Measurements from ENCODE around the gene CXCR6.

The CXCR6 gene

GRCh38 chr3:45943207-45943846 lies at the start of gene CXCR6:
Gene CXCR6, plus strand, starts transcription at chr3:45943464. Its CDS starts 3,018 bp downstream, at chr3:45946482.
- no peak for DNase-seq (ENCODE audit: low read depth, low spot score)

- no peak for DNase-seq (ENCODE audit: low read depth, low spot score)
Observed at GRCh38 chr3:45894015-45894414, 49.2 kb upstream of the CXCR6 start.

GRCh38 chr3:45895686-45896468 lies 47.4 kb upstream of the CXCR6 start:
- DNase-seq (ENCODE audit: low read depth, low spot score) = no peak

- DNase-seq (ENCODE audit: low read depth, low spot score) = no peak
Observed at GRCh38 chr3:45896956-45897355, 46.3 kb upstream of the CXCR6 start.

- no peak for DNase-seq (ENCODE audit: low read depth, low spot score)
Observed at GRCh38 chr3:45904931-45905330, 38.3 kb upstream of the CXCR6 start.

- DNase-seq (ENCODE audit: low read depth, low spot score) = no peak
Observed at GRCh38 chr3:45905755-45906154, 37.5 kb upstream of the CXCR6 start.

GRCh38 chr3:45906681-45907407 lies 36.4 kb upstream of the CXCR6 start:
- no peak for DNase-seq (ENCODE audit: low read depth, low spot score)

GRCh38 chr3:45907769-45908705 lies 35.2 kb upstream of the CXCR6 start:
- DNase-seq (ENCODE audit: low read depth, low spot score) = no peak

GRCh38 chr3:45908761-45909160 lies 34.5 kb upstream of the CXCR6 start:
- DNase-seq (ENCODE audit: low read depth, low spot score) = no peak

GRCh38 chr3:45909542-45909941 lies 33.7 kb upstream of the CXCR6 start:
- no peak for DNase-seq (ENCODE audit: low read depth, low spot score)

GRCh38 chr3:45910892-45911291 lies 32.4 kb upstream of the CXCR6 start:
- no peak for DNase-seq (ENCODE audit: low read depth, low spot score)

- DNase-seq (ENCODE audit: low read depth, low spot score) = no peak
Observed at GRCh38 chr3:45911511-45912226, 31.6 kb upstream of the CXCR6 start.

- no peak for DNase-seq (ENCODE audit: low read depth, low spot score)
Observed at GRCh38 chr3:45912435-45912834, 30.8 kb upstream of the CXCR6 start.

GRCh38 chr3:45914362-45915058 lies 28.8 kb upstream of the CXCR6 start:
- DNase-seq (ENCODE audit: low read depth, low spot score) = no peak

GRCh38 chr3:45915059-45915439 lies 28.2 kb upstream of the CXCR6 start:
- no peak for DNase-seq (ENCODE audit: low read depth, low spot score)

GRCh38 chr3:45915518-45916231 lies 27.6 kb upstream of the CXCR6 start:
- DNase-seq (ENCODE audit: low read depth, low spot score) = peak; percentile 75

GRCh38 chr3:45917146-45917898 lies 25.9 kb upstream of the CXCR6 start:
- no peak for DNase-seq (ENCODE audit: low read depth, low spot score)

- no peak for DNase-seq (ENCODE audit: low read depth, low spot score)
Observed at GRCh38 chr3:45921158-45922038, 21.9 kb upstream of the CXCR6 start.

All from brain pericyte (primary cell).